BJ (cell line): ENCODE results near the gene NFIA. TPM values are rescaled to one million over a fixed set of nuclear protein-coding genes. Genes with fewer than 3 reads are reported as not detected.

Experiments
- CTCF ChIA-PET: fragments of 350-600 bp; formaldehyde crosslinking; extraction: SDS; loops from one replicate; lab custom pipeline; 2021; ENCODE audit warnings: antibody characterized with exemption, inconsistent platforms; lab: Yijun Ruan, JAX
- POLR2A ChIA-PET: fragments of 300-600 bp; sonication (Branson Sonifier 250); formaldehyde crosslinking; extraction: SDS; loops from one replicate; lab custom pipeline; 2021; ENCODE audit warnings: antibody characterized with exemption; lab: Charles Lee
- DNase-seq: peaks from one replicate; pipeline ENCODE4 v3.0.0-alpha.2; 2011; ENCODE audit warnings: low read depth
- H3K27me3 ChIP-seq: 2 replicates; pipeline ENCODE4 v1.6.0; 2011; ENCODE audit warnings: low read length; ENCODE audit not compliant: control insufficient read depth, insufficient read depth
- H3K36me3 ChIP-seq: 2 replicates; pipeline ENCODE4 v1.5.1; 2011; ENCODE audit warnings: low read length; ENCODE audit not compliant: control insufficient read depth, insufficient read depth
- H3K4me3 ChIP-seq: 2 replicates; pipeline ENCODE4 v1.5.1; 2011; ENCODE audit warnings: low read depth, mild to moderate bottlenecking, control low read depth, low read length
- polyA plus RNA-seq: library from polyadenylated mRNA; depleted of rRNA; stranded (reverse); fragments of >200 nt; gene quantifications from 2 replicates; pipeline ENCODE4 v1.2.3, GENCODE V29; 2011
- TF ChIP-seq, protein P1 (sequence below): IDR thresholded peaks from 2 replicates; pipeline ENCODE4 v1.5.1; 2011; ENCODE audit warnings: low read depth, mild to moderate bottlenecking, control low read depth, inconsistent platforms, low read length, moderate library complexity; ENCODE audit not compliant: insufficient read depth

The NFIA gene
- polyA plus RNA-seq, 1 experiment: 4.5 TPM

DNA sequence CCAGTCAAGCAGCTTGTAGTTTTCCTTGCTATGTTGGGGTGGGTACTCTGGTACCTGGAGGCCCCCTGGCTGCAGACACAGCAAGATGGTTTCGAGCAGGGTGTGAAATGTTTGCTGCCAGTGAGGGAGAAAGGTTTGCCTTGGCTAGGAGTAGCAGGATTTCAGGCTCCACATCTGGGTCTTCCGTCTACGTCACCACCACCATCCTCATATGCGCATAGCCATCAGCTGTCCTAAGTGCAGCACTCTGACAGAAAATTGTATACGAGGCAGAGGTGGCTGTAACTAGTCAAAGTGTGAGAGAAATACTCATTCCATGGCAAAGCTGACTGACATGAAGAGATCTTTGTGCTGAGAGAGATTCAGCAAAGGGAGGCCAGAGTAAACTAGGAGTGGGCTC lies 212.6 kb downstream of the NFIA start:
- TF ChIP-seq, protein P1, sequence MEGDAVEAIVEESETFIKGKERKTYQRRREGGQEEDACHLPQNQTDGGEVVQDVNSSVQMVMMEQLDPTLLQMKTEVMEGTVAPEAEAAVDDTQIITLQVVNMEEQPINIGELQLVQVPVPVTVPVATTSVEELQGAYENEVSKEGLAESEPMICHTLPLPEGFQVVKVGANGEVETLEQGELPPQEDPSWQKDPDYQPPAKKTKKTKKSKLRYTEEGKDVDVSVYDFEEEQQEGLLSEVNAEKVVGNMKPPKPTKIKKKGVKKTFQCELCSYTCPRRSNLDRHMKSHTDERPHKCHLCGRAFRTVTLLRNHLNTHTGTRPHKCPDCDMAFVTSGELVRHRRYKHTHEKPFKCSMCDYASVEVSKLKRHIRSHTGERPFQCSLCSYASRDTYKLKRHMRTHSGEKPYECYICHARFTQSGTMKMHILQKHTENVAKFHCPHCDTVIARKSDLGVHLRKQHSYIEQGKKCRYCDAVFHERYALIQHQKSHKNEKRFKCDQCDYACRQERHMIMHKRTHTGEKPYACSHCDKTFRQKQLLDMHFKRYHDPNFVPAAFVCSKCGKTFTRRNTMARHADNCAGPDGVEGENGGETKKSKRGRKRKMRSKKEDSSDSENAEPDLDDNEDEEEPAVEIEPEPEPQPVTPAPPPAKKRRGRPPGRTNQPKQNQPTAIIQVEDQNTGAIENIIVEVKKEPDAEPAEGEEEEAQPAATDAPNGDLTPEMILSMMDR: no peak
- Histone ChIP-seq H3K4me3 (no peak overlapping the region), H3K36me3 (no peaks in the 10 kb centered on the region), H3K27me3 (no peaks in the 10 kb centered on the region)
- CTCF ChIA-PET: interaction anchor here (1.3 kb wide), 1 partner anchor 13 kb away, joined by 4 read pairs; no protein-coding TSS in a partner anchor
- POLR2A ChIA-PET: no interaction called here
- DNase-seq: no peak

DNA sequence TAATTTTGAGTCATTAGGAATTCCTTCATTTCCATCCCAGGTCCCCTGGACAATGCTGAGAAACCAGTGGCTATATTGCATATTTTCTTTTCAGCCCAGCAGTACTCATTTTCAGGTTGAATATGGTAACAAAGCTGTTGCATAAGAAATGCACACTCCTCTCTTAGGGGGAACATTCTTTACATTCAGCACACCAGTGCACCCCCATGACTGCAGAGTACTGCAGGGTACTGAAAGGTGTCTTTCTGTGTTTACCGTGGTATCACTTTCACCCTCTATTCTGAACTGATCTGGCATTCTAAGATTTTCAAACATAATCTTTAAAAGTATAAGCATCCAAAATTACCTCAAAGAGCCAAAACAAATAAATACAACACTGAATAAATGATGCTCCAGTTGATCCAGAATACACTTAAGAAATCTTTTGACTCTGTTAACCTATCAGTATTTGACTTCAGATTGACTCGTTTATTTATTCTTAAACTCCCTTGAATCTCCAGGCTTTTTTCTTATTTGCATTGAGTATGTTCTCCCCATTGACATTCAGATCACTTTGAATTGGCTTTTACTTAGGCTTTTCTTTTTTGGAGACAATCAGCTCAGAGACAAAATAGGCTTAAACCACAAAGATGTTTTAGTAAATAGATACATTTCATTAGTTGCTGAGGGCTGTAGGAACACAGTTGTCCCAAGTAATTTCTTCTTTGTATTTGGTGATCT lies 213.6 kb downstream of the NFIA start:
- POLR2A ChIA-PET: no interaction called here
- CTCF ChIA-PET: interaction anchor here (0.6 kb wide), 1 partner anchor 11 kb away, joined by 3 read pairs; no protein-coding TSS in a partner anchor
- TF ChIP-seq, protein P1: no peak

DNA sequence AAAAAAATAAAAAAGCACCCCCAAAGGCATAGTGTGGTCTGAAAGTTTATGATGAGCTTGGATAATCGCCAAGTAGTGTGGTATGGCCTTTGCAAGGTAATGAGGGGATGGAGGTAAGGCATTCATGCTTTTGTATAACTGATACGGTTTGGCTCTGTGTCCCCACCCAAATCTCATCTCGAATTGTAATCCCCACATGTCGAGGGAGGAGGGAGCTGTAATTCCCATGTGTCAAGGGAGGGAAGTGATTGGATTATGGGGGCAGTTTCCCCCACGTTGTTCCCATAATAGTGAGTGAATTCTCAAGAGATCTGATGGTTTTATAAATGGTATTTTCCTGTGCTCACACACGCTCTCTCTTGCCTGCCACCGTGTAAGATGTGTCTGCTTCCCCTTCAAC lies 215.5 kb downstream of the NFIA start:
- ChIA-PET CTCF (interaction anchor here (0.5 kb wide), 1 partner anchor 34 kb away, joined by 3 read pairs; no protein-coding TSS in a partner anchor), POLR2A (interaction anchor here (0.6 kb wide), 1 partner anchor 33 kb away, joined by 3 read pairs; no protein-coding TSS in a partner anchor)
- Histone ChIP-seq H3K27me3 (no peaks in the 10 kb centered on the region), H3K4me3 (no peak overlapping the region), H3K36me3 (no peaks in the 10 kb centered on the region)
- no peak for DNase-seq
- TF ChIP-seq, protein P1: no peak

More for the DNA sequence above, 213.6 kb downstream of the NFIA start:
- Histone ChIP-seq H3K36me3 (no peaks in the 10 kb centered on the region), H3K4me3 (no peak overlapping the region), H3K27me3 (no peaks in the 10 kb centered on the region)
- no peak for DNase-seq

DNA sequence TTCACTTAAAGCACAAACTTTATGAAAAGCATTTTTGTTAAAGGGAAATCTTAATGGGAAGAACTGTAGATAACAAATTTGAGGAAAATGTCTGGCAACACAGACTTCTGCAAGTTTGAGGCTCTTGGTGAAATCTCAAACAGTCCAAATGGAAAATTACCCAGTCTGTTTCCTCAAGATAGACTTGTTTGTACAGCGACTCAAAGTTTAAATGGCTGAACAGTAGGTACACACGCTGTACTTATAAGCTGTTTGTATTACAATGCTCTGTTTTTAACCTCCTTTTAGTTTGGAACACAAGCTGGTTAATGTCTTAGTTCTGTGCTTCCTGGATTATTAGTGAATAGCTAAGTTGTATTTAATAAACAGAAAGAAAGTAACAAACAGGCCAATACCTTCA lies 217.1 kb downstream of the NFIA start:
- ChIA-PET CTCF (interaction anchor here (1.1 kb wide), 1 partner anchor 15 kb away, joined by 3 read pairs; no protein-coding TSS in a partner anchor), POLR2A (no interaction called here)
- Histone ChIP-seq H3K27me3 (no peaks in the 10 kb centered on the region), H3K4me3 (no peak overlapping the region), H3K36me3 (no peaks in the 10 kb centered on the region)
- no peak for DNase-seq
- TF ChIP-seq, protein P1: no peak

DNA sequence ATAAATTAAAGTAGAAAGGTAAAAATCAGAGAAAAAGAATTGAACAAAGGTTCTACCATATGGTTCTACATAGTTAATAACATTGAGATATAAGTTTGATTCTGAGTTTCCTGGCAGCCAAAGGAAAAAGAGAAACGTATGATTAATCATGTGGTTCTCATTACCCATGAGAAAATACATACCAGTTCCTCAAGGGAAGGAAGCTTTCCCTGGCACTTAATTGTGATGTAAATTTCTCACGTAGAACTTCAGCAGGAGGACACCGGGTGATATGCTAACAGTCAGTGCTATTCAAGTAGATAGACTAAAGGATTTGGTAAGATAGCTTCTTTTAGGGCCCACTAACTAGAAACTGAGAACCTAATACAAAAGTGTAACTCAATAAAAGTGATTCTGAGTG lies 218.5 kb downstream of the NFIA start:
- no peak for DNase-seq
- Histone ChIP-seq H3K4me3 (no peak overlapping the region), H3K36me3 (no peaks in the 10 kb centered on the region), H3K27me3 (no peaks in the 10 kb centered on the region)
- POLR2A ChIA-PET: no interaction called here
- CTCF ChIA-PET: interaction anchor here (0.5 to 0.8 kb wide), 2 partner anchors 15 to 520 kb away, joined by 3 to 5 read pairs; no protein-coding TSS in a partner anchor
- TF ChIP-seq, protein P1: no peak
